CD14-positive monocyte (primary cell): ENCODE results near the gene GALNTL6. TPM values are rescaled to one million over a fixed set of nuclear protein-coding genes. Genes with fewer than 3 reads are reported as not detected.

Experiments used
- DNase-seq, 3 donors: peaks; one replicate each; pipeline ENCODE4 v3.0.0-alpha.2; 2011 to 2022
- H2AFZ ChIP-seq: 2 replicates; pipeline ENCODE4 v1.6.0; 2012; ENCODE audit warnings: mild to moderate bottlenecking, low read depth, low read length, inconsistent platforms; ENCODE audit not compliant: insufficient read depth, poor library complexity, severe bottlenecking
- H3K27ac ChIP-seq, 2 donors: 1 replicate in 1 of 2; 2 replicates in 1 of 2; pipeline ENCODE4 v1.5.1; 2012 to 2013; ENCODE audit warnings: low read length in 2 of 2, control low read depth in 1 of 2, inconsistent platforms in 1 of 2, low read depth in 1 of 2, mild to moderate bottlenecking in 1 of 2
- H3K27me3 ChIP-seq, 2 donors: one replicate each; pipeline versions ENCODE4 v1.6.0 to v1.6.1; 2011 to 2013; ENCODE audit warnings: low read length in 2 of 2; ENCODE audit not compliant: control insufficient read depth in 2 of 2, insufficient read depth in 2 of 2
- H3K36me3 ChIP-seq, 2 donors: replicated peaks in 1 of 2; 1 replicate in 1 of 2; 2 replicates in 1 of 2; pipeline versions ENCODE4 v1.5.1 to v1.6.1; 2012 to 2013; ENCODE audit warnings: low read length in 2 of 2, control low read depth in 1 of 2, inconsistent platforms in 1 of 2, mild to moderate bottlenecking in 1 of 2; ENCODE audit not compliant: insufficient read depth in 2 of 2, control insufficient read depth in 1 of 2
- H3K4me1 ChIP-seq, 2 donors: 1 replicate in 1 of 2; 2 replicates in 1 of 2; pipeline versions ENCODE4 v1.5.1 to v1.6.1; 2012 to 2013; ENCODE audit warnings: low read length in 2 of 2, control low read depth in 1 of 2, inconsistent platforms in 1 of 2, mild to moderate bottlenecking in 1 of 2, moderate library complexity in 1 of 2; ENCODE audit not compliant: insufficient read depth in 2 of 2, control insufficient read depth in 1 of 2
- H3K4me2 ChIP-seq: replicated peaks from 2 replicates; pipeline ENCODE3; 2012; ENCODE audit warnings: low read length, moderate library complexity, mild to moderate bottlenecking; ENCODE audit not compliant: poor library complexity, severe bottlenecking; ENCODE audit errors: extremely low read depth
- H3K4me3 ChIP-seq, 3 experiments: fragments of 200-600 bp in 1 of 3; sonication (generic) in 1 of 3; replicated peaks in 1 of 3; 1 replicate in 2 of 3; 2 replicates in 1 of 3; pipeline ENCODE4 v1.5.1; 2011 to 2013; ENCODE audit warnings: low read length in 3 of 3, mild to moderate bottlenecking in 3 of 3, control low read depth in 2 of 3, low read depth in 2 of 3, inconsistent platforms in 1 of 3, moderate library complexity in 1 of 3
- H3K79me2 ChIP-seq: 2 replicates; pipeline ENCODE4 v1.6.0; 2012; ENCODE audit warnings: mild to moderate bottlenecking, control low read depth, inconsistent platforms, low read length, moderate library complexity; ENCODE audit not compliant: insufficient read depth
- H3K9ac ChIP-seq: 2 replicates; pipeline ENCODE4 v1.6.0; 2017; ENCODE audit warnings: low read length, mild to moderate bottlenecking; ENCODE audit not compliant: insufficient read depth, poor library complexity, severe bottlenecking
- H3K9me3 ChIP-seq, 2 donors: replicated peaks in 1 of 2; 1 replicate in 1 of 2; 2 replicates in 1 of 2; pipeline versions ENCODE4 v1.5.1 to v1.6.1; 2012 to 2013; ENCODE audit warnings: low read length in 2 of 2, control low read depth in 1 of 2; ENCODE audit not compliant: control insufficient read depth in 1 of 2, insufficient read depth in 1 of 2
- H4K20me1 ChIP-seq: 2 replicates; pipeline ENCODE4 v1.6.0; 2012; ENCODE audit warnings: mild to moderate bottlenecking, low read length, control low read depth, moderate library complexity; ENCODE audit not compliant: insufficient read depth
- H3K27ac Mint-ChIP-seq, 7 donors: one replicate each; pipeline ENCODE4 v1.8.0; 2020; ENCODE audit warnings: mild to moderate bottlenecking in 7 of 7, mixed read lengths in 7 of 7, moderate library complexity in 6 of 7, inconsistent platforms in 2 of 7
- H3K27me3 Mint-ChIP-seq, 3 donors: one replicate each; pipeline ENCODE4 v1.8.0; 2021 to 2022; ENCODE audit warnings: low read depth in 3 of 3, mild to moderate bottlenecking in 3 of 3, mixed read lengths in 3 of 3, moderate library complexity in 3 of 3, inconsistent platforms in 1 of 3
- H3K36me3 Mint-ChIP-seq, 2 donors: one replicate each; pipeline ENCODE4 v1.8.0; 2020; ENCODE audit warnings: mixed read lengths in 2 of 2, inconsistent platforms in 1 of 2, mild to moderate bottlenecking in 1 of 2
- H3K4me1 Mint-ChIP-seq: one replicate; pipeline ENCODE4 v1.8.0; 2020; ENCODE audit warnings: mild to moderate bottlenecking, mixed read lengths
- H3K4me3 Mint-ChIP-seq, 2 donors: one replicate each; pipeline ENCODE4 v1.8.0; 2020; ENCODE audit warnings: mild to moderate bottlenecking in 2 of 2, mixed read lengths in 2 of 2, moderate library complexity in 1 of 2
- H3K9me3 Mint-ChIP-seq, 7 donors: one replicate each; pipeline ENCODE4 v1.8.0; 2020 to 2022; ENCODE audit warnings: mixed read lengths in 7 of 7, mild to moderate bottlenecking in 6 of 7, moderate library complexity in 6 of 7, inconsistent platforms in 2 of 7
- WGBS: methylation state at CpG from one replicate; pipeline ENCODE4 v1.1.5; 2013; ENCODE audit warnings: missing lambda C conversion rate; ENCODE audit not compliant: insufficient coverage; 5-methylcytosine and 5-hydroxymethylcytosine counted together
- intact Hi-C, 2 donors: fragments of 100-400 bp; cut with micrococcal nuclease; formaldehyde crosslinking; loops; one replicate each; pipeline versions ENCODE4 v1.15.0 to v1.15.1; 2023
- polyA plus RNA-seq, 3 donors: library from polyadenylated mRNA; depleted of rRNA in 1 of 3; unstranded in 2 of 3; stranded (reverse) in 1 of 3; fragments of 300-500 nt in 2 of 3; fragments of >200 nt in 1 of 3; fragmentation: Illumina TruSeq in 2 of 3; gene quantifications; 1 replicate in 2 of 3; 2 replicates in 1 of 3; pipeline ENCODE4 v1.2.3, GENCODE V29; 2012 to 2021
- TF ChIP-seq, protein P1 (sequence below): fragments of 200-600 bp; IDR thresholded peaks from one replicate; pipeline ENCODE4 v1.8.0; 2022; ENCODE audit warnings: antibody characterized with exemption, mild to moderate bottlenecking

GALNTL6 gene
- polyA plus RNA-seq, 3 donors: 0.05 TPM; not detected in 2

DNA sequence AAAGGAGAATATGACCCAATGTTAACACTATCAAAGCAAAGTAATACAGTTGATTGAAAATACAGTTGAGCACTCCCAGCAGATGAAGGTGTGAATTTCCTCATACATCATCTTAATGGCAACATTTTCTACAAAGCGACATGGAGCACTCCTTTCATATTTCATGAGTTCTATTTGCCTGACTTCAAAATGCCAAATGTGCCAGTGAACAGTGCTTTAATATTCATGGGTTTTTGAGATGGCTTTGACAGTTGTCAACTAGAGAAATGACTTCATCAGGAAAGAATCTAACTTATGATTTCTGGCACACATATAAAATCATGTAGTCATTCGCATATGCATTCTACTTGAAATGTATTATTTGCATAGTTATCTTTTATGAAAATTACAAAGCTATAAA lies 222.4 kb downstream of the GALNTL6 start:
- H4K20me1 ChIP-seq: no peaks in the 10 kb centered on the region
- no peaks in the 10 kb centered on the region for H3K4me1 Mint-ChIP-seq
- no peaks in the 10 kb centered on the region for H3K27me3 ChIP-seq
- no peak overlapping the region for H3K9ac ChIP-seq
- H3K9me3 ChIP-seq: no peaks in the 10 kb centered on the region
- H3K4me3 Mint-ChIP-seq: no peak overlapping the region
- no peak overlapping the region for H3K27ac ChIP-seq
- H3K4me2 ChIP-seq: no peak overlapping the region
- H3K4me1 ChIP-seq: no peaks in the 10 kb centered on the region
- no peaks in the 10 kb centered on the region for H3K36me3 ChIP-seq
- no peak for DNase-seq
- no peaks in the 10 kb centered on the region for H3K36me3 Mint-ChIP-seq
- no CpG with 5 or more reads among the region's 2 CpGs for WGBS
- H3K27ac Mint-ChIP-seq: no peak overlapping the region
- no peaks in the 10 kb centered on the region for H3K79me2 ChIP-seq
- TF ChIP-seq, protein P1, sequence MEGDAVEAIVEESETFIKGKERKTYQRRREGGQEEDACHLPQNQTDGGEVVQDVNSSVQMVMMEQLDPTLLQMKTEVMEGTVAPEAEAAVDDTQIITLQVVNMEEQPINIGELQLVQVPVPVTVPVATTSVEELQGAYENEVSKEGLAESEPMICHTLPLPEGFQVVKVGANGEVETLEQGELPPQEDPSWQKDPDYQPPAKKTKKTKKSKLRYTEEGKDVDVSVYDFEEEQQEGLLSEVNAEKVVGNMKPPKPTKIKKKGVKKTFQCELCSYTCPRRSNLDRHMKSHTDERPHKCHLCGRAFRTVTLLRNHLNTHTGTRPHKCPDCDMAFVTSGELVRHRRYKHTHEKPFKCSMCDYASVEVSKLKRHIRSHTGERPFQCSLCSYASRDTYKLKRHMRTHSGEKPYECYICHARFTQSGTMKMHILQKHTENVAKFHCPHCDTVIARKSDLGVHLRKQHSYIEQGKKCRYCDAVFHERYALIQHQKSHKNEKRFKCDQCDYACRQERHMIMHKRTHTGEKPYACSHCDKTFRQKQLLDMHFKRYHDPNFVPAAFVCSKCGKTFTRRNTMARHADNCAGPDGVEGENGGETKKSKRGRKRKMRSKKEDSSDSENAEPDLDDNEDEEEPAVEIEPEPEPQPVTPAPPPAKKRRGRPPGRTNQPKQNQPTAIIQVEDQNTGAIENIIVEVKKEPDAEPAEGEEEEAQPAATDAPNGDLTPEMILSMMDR: no peak
- no peaks in the 10 kb centered on the region for H3K9me3 Mint-ChIP-seq
- H2AFZ ChIP-seq: no peak overlapping the region
- H3K27me3 Mint-ChIP-seq: no peaks in the 10 kb centered on the region
- intact Hi-C loops: no loop called here
- no peak overlapping the region for H3K4me3 ChIP-seq

DNA sequence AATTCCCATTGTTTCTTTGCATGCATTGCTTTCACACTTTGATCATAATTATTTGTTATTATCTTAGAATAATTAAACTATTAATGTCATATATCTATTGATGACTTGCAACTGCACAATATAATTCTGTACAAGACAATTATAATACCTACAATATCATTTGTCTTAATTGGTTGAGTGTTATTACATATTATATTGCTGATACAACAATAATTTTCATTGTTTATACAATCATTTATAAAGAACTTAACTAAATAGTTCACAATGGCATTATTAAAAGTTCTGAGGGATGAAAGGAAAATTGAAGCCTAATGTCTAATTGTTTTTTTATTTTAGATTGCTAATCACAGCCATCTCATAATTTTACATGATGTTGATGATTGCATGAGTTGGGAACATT lies 227.6 kb downstream of the GALNTL6 start:
- TF ChIP-seq, protein P1: no peak
- Histone ChIP-seq H3K9me3 (no peaks in the 10 kb centered on the region), H2AFZ (no peak overlapping the region), H3K4me1 (no peaks in the 10 kb centered on the region), H3K4me3 (no peak overlapping the region), H3K36me3 (no peaks in the 10 kb centered on the region), H4K20me1 (no peaks in the 10 kb centered on the region), H3K27me3 (no peaks in the 10 kb centered on the region), H3K79me2 (no peaks in the 10 kb centered on the region), H3K27ac (no peak overlapping the region), H3K9ac (no peak overlapping the region), H3K4me2 (no peak overlapping the region)
- Mint-ChIP-seq H3K4me3 (no peak overlapping the region), H3K36me3 (no peaks in the 10 kb centered on the region), H3K9me3 (no peaks in the 10 kb centered on the region), H3K4me1 (no peaks in the 10 kb centered on the region), H3K27me3 (no peaks in the 10 kb centered on the region), H3K27ac (no peak overlapping the region)
- DNase-seq: no peak
- intact Hi-C loops: no loop called here
